ENCODE results near the gene CTCF.
A peak's percentile ranks its signal among the peaks of the same experiment; 100 is the strongest.

CTCF gene

GRCh38 chr16:67534431-67534830, 27.9 kb upstream of the CTCF start:
- DNase-seq = no peak

DNA sequence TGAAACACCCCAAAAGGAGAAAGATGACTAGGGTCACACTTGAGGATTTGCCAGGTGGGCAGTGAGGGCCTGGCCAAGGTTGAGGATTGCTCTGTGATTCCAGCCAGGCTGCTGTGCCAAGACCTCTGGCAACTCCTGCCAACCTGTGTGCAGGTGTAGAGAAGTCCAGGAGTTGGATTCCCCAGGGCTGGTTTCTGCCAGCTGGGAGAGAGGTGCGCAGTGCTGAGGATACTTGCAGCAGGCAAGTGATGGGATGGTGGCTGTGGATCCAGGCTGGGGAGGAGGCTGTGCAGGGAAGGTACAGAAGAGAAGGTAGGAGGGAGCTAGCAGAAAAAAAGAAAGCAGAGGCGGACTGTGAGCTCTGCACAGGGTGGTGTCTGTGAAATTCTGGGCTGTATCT, 27.1 kb upstream of the CTCF start:
- no peak for DNase-seq

- no peak for DNase-seq
Observed at GRCh38 chr16:67537270-67537635, 25.1 kb upstream of the CTCF start.

DNA sequence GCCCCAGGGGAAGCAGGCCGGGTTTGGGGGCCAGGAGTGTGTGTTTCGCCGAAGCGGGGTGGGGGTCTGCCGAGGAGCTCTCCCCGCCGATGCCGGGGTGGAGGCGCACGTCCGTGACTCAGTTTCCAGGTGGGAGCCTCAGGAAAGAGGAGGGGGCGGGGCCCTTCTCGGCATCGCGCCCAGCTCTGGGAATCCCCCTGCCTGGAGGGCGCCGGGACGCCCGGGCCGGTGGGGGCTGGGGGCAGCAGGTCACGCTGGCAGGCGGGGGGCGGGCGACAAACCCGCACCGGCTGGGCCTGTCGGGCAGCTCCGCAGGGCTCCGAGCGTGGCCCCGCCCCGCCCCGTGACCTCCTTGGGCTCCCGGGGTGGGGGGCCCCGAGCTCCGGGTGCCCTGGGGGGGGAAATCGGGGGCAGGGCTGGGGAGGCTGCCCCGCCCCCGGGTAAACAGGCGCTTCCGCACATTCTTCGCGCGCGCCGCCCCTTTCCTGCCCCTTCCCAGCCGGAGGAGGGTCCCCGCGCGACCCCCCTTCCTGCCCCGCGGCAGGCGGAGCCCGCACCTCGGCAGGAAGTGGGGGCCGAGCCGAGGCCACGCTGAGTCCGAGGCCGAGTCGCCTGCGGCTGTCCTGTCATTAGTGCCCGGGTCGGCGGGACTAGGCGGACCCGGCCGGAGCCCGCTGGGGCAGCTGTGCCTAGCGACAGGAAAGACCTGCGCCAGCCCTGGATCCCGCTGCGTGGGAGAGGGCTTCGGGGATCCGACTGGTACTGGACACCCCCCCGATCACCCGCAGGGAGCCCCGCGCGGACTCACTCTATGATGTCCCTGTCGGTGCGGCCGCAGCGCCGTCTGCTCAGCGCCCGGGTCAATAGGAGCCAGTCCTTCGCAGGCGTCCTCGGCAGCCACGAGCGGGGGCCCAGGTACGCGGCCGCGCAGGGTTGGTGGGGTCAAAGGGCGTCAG, 24.4 kb upstream of the CTCF start:
- no peak for DNase-seq

DNA sequence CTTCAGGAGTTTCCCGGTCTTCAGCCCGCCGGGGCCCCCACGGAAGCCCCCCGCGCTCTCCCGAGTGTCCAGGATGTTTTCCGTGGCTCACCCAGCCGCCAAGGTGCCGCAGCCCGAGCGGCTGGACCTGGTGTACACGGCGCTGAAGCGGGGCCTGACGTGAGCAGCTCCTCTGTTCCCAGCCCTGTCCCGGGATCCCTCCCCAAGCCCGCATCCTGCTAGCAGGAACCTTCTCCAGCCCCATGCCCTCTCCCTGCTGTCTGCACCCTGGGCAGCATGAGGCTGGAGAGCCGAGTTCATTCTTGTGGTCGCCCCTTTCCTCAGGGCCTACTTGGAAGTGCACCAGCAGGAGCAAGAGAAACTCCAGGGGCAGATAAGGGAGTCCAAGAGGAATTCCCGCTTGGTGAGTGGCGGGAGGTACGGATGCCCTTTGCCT, 23.6 kb upstream of the CTCF start:
- DNase-seq = no peak

DNA sequence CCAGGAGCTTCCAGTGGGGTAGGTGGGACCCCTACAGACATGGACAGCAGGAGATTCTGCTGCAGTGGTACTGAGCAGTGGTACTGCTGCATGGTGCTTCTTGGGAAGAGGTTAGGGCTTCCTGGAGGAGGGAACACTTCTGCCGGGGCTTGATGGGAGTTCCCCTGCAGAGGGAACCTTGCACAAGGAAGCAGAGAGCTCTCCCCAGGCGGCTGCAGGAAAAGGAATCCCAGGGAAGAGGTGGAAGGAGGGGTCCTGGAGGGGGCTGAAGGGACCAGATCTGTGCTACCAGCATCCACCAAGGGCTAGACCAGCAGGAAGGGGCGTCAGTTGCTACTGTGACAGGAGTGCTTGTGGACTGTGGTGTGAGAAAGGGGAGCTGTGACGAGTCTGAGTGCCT, 23.1 kb upstream of the CTCF start:
- DNase-seq = no peak

DNA sequence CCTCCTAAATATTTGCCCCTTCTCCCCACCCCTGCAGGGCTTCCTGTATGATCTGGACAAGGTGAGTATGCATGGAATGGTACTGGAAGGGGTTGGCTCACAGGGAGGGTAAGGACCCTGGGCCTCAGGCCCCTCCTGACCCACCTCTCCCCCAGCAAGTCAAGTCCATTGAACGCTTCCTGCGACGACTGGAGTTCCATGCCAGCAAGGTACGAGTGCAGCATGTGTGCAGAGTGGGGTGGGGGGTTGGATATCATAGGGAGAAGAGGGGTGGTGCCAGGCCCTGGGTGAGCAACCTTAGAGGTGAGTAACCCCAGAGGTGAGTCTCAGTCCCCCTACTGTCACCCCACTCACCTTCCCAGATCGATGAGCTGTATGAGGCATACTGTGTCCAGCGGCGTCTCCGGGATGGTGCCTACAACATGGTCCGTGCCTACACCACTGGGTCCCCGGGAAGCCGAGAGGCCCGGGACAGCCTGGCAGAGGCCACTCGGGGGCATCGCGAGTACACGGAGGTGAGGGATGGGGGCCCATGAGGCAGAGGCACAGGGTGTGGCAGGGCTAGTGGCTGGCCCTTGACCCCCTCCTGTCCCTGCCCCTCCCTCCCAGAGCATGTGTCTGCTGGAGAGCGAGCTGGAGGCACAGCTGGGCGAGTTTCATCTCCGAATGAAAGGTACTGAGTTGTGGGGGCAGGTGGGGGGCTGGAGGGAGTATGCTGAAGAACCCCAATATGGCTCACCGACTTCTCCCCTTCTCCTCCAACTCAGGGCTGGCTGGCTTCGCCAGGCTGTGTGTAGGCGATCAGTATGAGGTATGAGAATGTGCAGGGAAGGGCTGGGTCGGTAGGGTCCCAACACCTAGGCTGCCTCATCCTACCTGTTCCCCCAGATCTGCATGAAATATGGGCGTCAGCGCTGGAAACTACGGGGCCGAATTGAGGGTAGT, 22.4 kb upstream of the CTCF start:
- DNase-seq = no peak

DNA sequence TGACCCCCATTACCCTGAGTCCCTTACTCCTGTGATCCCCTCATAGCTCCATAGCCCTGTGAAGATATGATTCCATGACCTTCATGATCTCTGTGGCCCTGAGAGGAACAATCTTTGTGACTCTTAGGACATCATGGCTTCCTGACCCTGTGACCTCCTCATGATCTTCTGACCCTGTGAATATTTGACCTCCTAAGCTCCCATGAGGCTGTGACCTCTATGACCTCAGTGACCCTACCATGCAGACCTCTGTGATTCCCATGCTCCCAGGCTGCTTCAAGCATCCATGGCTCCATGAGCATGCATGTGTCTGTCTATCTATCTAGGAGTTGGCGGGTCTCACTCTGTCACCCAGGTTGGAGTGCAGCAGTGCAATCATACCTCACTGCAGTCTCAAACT, 21.6 kb upstream of the CTCF start:
- no peak for DNase-seq

GRCh38 chr16:67541391-67542263, 20.7 kb upstream of the CTCF start:
- no peak for DNase-seq

- no peak for DNase-seq
Observed at GRCh38 chr16:67542464-67542863, 19.9 kb upstream of the CTCF start.

DNA sequence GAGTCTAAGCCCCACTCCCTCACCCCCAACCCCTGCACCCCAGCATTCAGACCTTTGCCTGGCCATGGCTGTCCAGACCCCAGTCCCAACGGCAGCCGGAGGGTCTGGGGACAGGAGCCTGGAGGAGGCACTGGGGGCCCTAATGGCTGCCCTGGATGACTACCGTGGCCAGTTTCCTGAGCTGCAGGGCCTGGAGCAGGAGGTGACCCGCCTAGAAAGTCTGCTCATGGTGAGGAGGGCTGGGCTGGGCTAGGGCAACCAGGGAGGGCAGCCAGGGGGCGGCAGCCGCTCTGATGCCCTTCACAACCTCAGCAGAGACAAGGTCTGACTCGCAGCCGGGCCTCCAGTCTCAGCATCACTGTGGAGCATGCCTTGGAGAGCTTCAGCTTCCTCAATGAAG, 19.3 kb upstream of the CTCF start:
- no peak for DNase-seq

- no peak for DNase-seq
Observed at GRCh38 chr16:67543582-67543981, 18.7 kb upstream of the CTCF start.

DNA sequence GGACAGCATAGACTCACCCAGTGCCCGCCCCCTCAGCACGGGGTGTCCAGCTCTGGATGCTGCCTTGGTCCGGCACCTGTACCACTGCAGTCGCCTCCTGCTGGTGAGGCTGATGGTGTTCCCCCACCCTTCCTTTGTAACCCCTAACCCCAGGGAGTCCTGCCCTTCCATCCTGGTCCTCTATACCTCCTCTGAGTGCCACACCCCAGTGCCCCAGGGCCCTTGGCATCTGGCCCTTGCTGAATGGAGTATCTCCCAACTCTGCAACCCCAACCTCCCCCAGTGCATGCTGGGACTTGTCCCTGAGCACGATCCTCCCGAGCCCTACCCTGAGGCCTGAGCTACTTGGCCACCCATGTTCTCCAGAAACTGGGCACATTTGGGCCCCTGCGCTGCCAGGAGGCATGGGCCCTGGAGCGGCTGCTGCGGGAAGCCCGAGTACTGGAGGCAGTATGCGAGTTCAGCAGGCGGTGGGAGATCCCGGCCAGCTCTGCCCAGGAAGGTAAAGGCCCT, 17.9 kb upstream of the CTCF start:
- DNase-seq = no peak

DNA sequence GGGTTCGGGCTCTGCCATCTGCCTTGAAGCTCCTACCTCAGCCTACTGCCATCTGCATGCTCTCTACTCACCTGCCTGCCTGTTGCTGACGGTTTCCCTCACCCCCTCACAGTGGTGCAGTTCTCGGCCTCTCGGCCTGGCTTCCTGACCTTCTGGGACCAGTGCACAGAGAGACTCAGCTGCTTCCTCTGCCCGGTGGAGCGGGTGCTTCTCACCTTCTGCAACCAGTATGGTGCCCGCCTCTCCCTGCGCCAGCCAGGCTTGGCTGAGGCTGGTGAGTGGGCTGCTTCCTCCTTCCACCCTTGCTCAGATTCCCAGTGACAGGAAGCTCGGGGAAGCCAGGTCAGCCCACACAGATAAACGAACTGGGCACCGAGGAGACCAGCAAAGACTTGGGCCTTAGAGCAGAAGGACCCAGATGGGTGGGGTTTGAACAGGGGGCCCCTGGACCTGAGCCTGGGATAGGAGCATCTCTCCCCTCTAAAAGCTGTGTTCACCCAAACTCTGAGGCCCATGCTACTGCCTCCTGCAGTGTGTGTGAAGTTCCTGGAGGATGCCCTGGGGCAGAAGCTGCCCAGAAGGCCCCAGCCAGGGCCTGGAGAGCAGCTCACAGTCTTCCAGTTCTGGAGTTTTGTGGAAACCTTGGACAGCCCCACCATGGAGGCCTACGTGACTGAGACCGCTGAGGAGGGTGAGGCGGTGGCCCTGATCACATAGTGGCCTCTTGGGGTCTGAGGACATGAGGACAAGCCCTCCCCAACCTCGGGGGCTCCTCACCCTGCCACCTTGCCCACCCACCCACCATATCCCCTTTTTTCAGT, 17.3 kb upstream of the CTCF start:
- no peak for DNase-seq

- DNase-seq = no peak
Observed at GRCh38 chr16:67545665-67546024, 16.7 kb upstream of the CTCF start.

DNA sequence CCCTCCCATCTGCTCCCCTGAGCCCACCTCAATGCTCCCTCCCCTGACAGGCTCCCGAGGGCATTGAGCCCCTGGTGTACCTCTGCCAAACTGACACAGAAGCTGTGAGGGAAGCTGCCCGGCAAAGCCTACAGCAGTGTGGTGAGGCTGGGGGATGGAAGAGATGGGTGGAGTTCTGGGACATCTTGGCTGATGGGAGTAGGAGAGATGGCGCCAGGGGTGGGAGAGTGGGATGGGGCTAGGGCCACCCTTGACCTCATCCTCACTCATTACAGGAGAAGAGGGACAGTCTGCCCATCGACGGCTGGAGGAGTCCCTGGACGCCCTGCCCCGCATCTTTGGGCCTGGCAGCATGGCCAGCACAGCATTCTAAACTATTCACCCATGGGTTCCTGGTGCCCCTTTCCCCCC, 16.2 kb upstream of the CTCF start:
- DNase-seq = no peak

DNA sequence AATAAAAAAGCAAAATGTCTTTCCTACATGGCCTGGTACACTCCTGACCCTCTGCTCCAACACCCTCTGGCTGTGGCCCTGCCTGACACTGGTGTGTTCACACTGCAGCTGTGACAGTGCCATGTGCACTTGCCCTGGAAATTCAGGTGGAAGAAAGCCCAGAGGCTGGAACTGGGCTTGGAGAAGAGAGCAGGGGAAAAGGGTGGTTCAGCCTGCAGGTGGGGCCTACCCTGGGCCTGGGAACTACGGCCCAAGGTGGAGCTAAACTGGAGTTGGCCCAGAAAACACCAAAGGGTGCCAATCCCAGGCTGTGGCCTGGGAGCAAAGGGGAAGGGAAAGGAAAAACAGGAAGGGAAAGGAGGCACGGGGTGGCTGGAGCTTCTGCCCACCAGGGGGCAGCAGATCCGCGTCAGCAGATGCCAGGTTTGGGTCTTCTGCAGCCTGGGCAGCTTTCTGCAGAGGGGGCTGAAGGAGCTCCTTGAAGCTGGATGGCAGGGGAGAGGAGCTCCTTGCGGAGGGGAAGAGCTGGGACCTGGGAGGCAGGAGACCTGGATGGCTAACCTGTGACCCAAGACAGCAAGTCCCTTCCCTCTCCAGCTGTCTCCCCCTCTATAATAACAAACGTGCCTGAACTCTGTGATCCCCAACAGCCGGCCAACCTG, 15.4 kb upstream of the CTCF start:
- DNase-seq = peak; percentile 29

DNA sequence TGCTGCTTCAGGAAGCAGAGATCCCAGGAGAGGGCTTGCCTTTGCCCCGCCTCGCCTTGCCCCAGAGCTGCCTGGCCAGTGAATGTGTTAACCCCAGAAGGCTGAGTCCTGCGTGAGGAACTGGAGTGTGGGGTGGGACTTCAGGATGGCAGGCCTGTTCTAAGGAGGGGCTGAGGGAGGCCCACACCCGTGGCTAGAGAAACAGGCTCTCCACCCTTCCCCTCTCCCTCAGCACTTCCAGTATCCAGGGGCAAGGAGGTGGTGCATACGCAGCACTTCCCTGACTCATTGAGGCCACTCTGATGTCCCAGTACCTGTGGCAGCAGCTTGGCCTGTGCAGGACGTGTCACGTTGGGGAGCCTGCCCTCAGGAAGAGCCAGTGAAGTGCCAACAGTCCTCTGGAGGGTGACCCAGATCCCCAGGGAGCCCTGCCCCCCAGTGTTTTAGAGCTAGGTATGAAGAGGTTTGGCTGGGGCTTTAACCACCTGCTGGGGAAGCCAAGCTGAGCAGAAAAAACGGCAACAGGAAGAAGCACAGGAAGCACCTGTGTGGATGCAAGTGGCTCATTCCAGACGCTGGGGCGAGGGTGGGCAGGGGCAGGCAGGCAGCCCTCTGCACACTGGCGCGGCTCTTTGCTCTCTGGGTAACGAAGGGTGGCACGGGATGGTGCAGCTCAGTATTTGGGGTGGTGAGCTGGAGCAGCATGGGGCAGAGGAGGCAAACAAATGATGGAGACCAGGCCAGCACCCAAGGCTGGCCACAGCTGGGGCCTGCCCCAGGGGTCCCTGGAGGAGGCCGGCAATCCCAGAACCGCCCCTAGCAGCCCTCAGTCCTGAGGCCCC, 14.7 kb upstream of the CTCF start:
- peak; percentile 71 for DNase-seq

- no peak for DNase-seq
Observed at GRCh38 chr16:67548265-67549126, 13.8 kb upstream of the CTCF start.
